Endothelial cell of umbilical vein (primary cell): ENCODE measurements around the gene TTYH2. TPM values are rescaled to one million over a fixed set of nuclear protein-coding genes. Genes with fewer than 3 reads are reported as not detected.

Experiments used
- BruUV-seq: library from RNA; stranded (reverse); fragments of 400-500 nt; replicated peaks from 2 replicates; lab custom pipeline; 2021; lab: Mats Ljungman, UMichigan
- CTCF ChIA-PET: fragments of 300-600, 350-600 bp; sonication (Branson Sonifier 250); formaldehyde crosslinking; loops from one replicate; lab custom pipeline; 2021; ENCODE audit warnings: antibody characterized with exemption, inconsistent platforms; lab: Charles Lee
- POLR2A ChIA-PET: fragments of 300-600, 350-600 bp; sonication (Branson Sonifier 250); formaldehyde crosslinking; loops from one replicate; lab custom pipeline; 2021; ENCODE audit warnings: antibody characterized with exemption, inconsistent platforms; lab: Charles Lee
- DNase-seq: peaks from one replicate; pipeline ENCODE4 v3.0.0-alpha.2; 2011; ENCODE audit warnings: low read depth, low spot score
- FAIRE-seq: peaks from 2 replicates; lab custom pipeline; 2011; peaks lifted over from hg19 to GRCh38; lab: Jason Lieb, UNC
- H2AFZ ChIP-seq: 2 replicates; pipeline ENCODE4 v1.6.0; 2012; ENCODE audit warnings: low read depth, low read length, control low read depth, inconsistent platforms
- H3K27ac ChIP-seq: 2 replicates; pipeline ENCODE4 v1.5.1; 2011; ENCODE audit warnings: low read depth, mild to moderate bottlenecking, control low read depth, low read length, moderate library complexity; ENCODE audit not compliant: insufficient read depth
- H3K27me3 ChIP-seq, 2 experiments: 2 replicates each; pipeline versions ENCODE4 v1.6.0 to v1.6.1; 2011; ENCODE audit warnings: low read length in 2 of 2, mixed read lengths in 1 of 2; ENCODE audit not compliant: control insufficient read depth in 2 of 2, insufficient read depth in 2 of 2
- H3K36me3 ChIP-seq, 2 experiments: 2 replicates in 1 of 2; 3 replicates in 1 of 2; pipeline ENCODE4 v1.5.1; 2011; ENCODE audit warnings: low read length in 2 of 2, mild to moderate bottlenecking in 1 of 2, moderate library complexity in 1 of 2; ENCODE audit not compliant: control insufficient read depth in 2 of 2, insufficient read depth in 2 of 2; ENCODE audit errors: extremely low read depth in 1 of 2
- H3K4me1 ChIP-seq: 3 replicates; pipeline ENCODE4 v1.5.1; 2011; ENCODE audit warnings: mild to moderate bottlenecking, low read length; ENCODE audit not compliant: control insufficient read depth, insufficient read depth; ENCODE audit errors: extremely low read depth
- H3K4me2 ChIP-seq: 2 replicates; pipeline ENCODE4 v1.6.1; 2011; ENCODE audit warnings: low read length, control low read depth, mixed read lengths; ENCODE audit not compliant: insufficient read depth
- H3K4me3 ChIP-seq, 3 experiments: fragments of 200-600 bp in 1 of 3; sonication (generic), shearing (Covaris generic) in 1 of 3; replicated peaks in 1 of 3; 2 replicates each; pipeline ENCODE4 v1.5.1; 2011 to 2016; ENCODE audit warnings: control low read depth in 3 of 3, low read length in 3 of 3, mild to moderate bottlenecking in 2 of 3, inconsistent platforms in 1 of 3, low read depth in 1 of 3, moderate library complexity in 1 of 3; ENCODE audit not compliant: insufficient read depth in 1 of 3
- H3K79me2 ChIP-seq: 2 replicates; pipeline ENCODE4 v1.6.0; 2012; ENCODE audit warnings: low read length, inconsistent platforms; ENCODE audit not compliant: control insufficient read depth, insufficient read depth
- H3K9ac ChIP-seq: replicated peaks from 2 replicates; pipeline ENCODE3; 2011; ENCODE audit warnings: low read length, control low read depth; ENCODE audit not compliant: insufficient read depth; ENCODE audit errors: extremely low read depth
- H3K9me1 ChIP-seq: replicated peaks from 3 replicates; pipeline ENCODE4 v1.6.0; 2011; ENCODE audit warnings: mild to moderate bottlenecking, low read length; ENCODE audit not compliant: control insufficient read depth, insufficient read depth; ENCODE audit errors: extremely low read depth
- H3K9me3 ChIP-seq: replicated peaks from 2 replicates; pipeline ENCODE4 v1.5.1; 2012; ENCODE audit warnings: low read length, inconsistent platforms; ENCODE audit not compliant: control insufficient read depth, insufficient read depth
- H4K20me1 ChIP-seq: replicated peaks from 2 replicates; pipeline ENCODE3; 2011; ENCODE audit warnings: mild to moderate bottlenecking, low read length; ENCODE audit not compliant: control insufficient read depth, insufficient read depth; ENCODE audit errors: extremely low read depth
- EZH2 ChIP-seq: IDR thresholded peaks from 2 replicates; pipeline ENCODE4 v1.6.1; 2012; ENCODE audit warnings: borderline replicate concordance, low read depth, mild to moderate bottlenecking, moderate library complexity, low read length, inconsistent platforms; ENCODE audit not compliant: severe bottlenecking
- FOS ChIP-seq: IDR thresholded peaks from 2 replicates; pipeline ENCODE4 v1.6.1; 2011; ENCODE audit warnings: mild to moderate bottlenecking, low read length, moderate library complexity, borderline replicate concordance; ENCODE audit not compliant: insufficient read depth
- GATA2 ChIP-seq: IDR thresholded peaks from 2 replicates; pipeline ENCODE4 v1.7.0; 2011; ENCODE audit warnings: low read depth, mild to moderate bottlenecking, moderate library complexity, mixed read lengths, low read length; ENCODE audit not compliant: insufficient read length, insufficient read depth
- JUN ChIP-seq: IDR thresholded peaks from 2 replicates; pipeline ENCODE4 v1.6.1; 2011; ENCODE audit warnings: borderline replicate concordance, low read depth; ENCODE audit not compliant: insufficient read length, insufficient read depth
- MAX ChIP-seq: IDR thresholded peaks from 2 replicates; pipeline ENCODE4 v1.6.1; 2011; ENCODE audit not compliant: insufficient read depth, insufficient read length
- MYC ChIP-seq: IDR thresholded peaks from one replicate; pipeline ENCODE4 v1.6.1; 2011; ENCODE audit warnings: mild to moderate bottlenecking, low read depth, low read length
- POLR2A ChIP-seq: IDR thresholded peaks from 2 replicates; pipeline ENCODE4 v1.6.1; 2012; ENCODE audit warnings: low read depth, mild to moderate bottlenecking, control low read depth, low read length
- POLR2AphosphoS5 ChIP-seq: IDR thresholded peaks from 2 replicates; pipeline ENCODE4 v1.6.1; 2012; ENCODE audit warnings: low read depth, mild to moderate bottlenecking, control low read depth, low read length, moderate library complexity; ENCODE audit not compliant: insufficient read depth
- dilution Hi-C: fragments of 300-500 bp; cut with MboI; formaldehyde crosslinking; loops from one replicate; pipeline ENCODE4 v1.15.0; 2019; ENCODE audit warnings: low sequenced_read_pairs; ENCODE audit not compliant: extremely low pct_ligation_motif_present
- intact Hi-C: fragments of 100-400 bp; cut with micrococcal nuclease; formaldehyde crosslinking; loops from one replicate; pipeline ENCODE4 v1.10.0; 2022
- polyA plus RNA-seq, 4 experiments: library from polyadenylated mRNA; depleted of rRNA in 3 of 4; stranded (reverse) in 3 of 4; unstranded in 1 of 4; fragments of >200 nt; gene quantifications; 2 replicates each; pipeline versions ENCODE4 v1.2.1 to v1.2.3, GENCODE V29; 2011 to 2012; ENCODE audit warnings: missing spikeins in 1 of 4
- total RNA-seq: library from RNA; stranded (reverse); gene quantifications from 2 replicates; pipeline ENCODE4 v1.2.3, GENCODE V29; 2021
- TF ChIP-seq, protein P1 (sequence below), 2 donors: IDR thresholded peaks; 1 replicate in 1 of 2; 2 replicates in 1 of 2; pipeline ENCODE4 v1.5.1; 2011; ENCODE audit warnings: low read length in 2 of 2, mild to moderate bottlenecking in 2 of 2, moderate library complexity in 2 of 2, control low read depth in 1 of 2, inconsistent platforms in 1 of 2, low read depth in 1 of 2; ENCODE audit not compliant: insufficient read depth in 1 of 2; ENCODE audit errors: extremely low read depth in 1 of 2

TTYH2 gene
- total and polyA plus RNA-seq, 2 donors (not counting 3 experiments of a cell fraction or from before 2014, with no cell fraction given): 0.75 to 2.0 TPM

- no peak overlapping the region for H3K4me3 ChIP-seq
- no peaks in the 10 kb centered on the region for H3K79me2 ChIP-seq
- no peaks in the 10 kb centered on the region for H3K4me1 ChIP-seq
- no TSS peak for BruUV-seq
- no peak overlapping the region for H3K9ac ChIP-seq
- FAIRE-seq: peak; percentile 72
- no peak overlapping the region for H3K4me2 ChIP-seq
- H3K9me3 ChIP-seq: no peaks in the 10 kb centered on the region
- CTCF ChIA-PET: interaction anchor here (0.6 to 2.4 kb wide), 10 partner anchors 12 to 1740 kb away, joined by 3 to 12 read pairs (median 4); partner anchors contain the start of gene TTYH2
- no peaks in the 10 kb centered on the region for H3K9me1 ChIP-seq
- H2AFZ ChIP-seq: no peak overlapping the region
- dilution Hi-C loops: no loop called here
- POLR2A ChIA-PET: no interaction called here
- H3K27me3 ChIP-seq: peaks cover 0 to 2% of the 10 kb centered on the region in 2 experiments
- H3K36me3 ChIP-seq: no peaks in the 10 kb centered on the region
- H3K27ac ChIP-seq: no peak overlapping the region
- intact Hi-C loops: loop anchor here (5.0 kb wide), 1 partner anchor 84 kb away; the partner anchor contains the start of gene TTYH2
- DNase-seq: peak; percentile 7
- TF ChIP-seq GATA2: no peak
- TF ChIP-seq, protein P1, sequence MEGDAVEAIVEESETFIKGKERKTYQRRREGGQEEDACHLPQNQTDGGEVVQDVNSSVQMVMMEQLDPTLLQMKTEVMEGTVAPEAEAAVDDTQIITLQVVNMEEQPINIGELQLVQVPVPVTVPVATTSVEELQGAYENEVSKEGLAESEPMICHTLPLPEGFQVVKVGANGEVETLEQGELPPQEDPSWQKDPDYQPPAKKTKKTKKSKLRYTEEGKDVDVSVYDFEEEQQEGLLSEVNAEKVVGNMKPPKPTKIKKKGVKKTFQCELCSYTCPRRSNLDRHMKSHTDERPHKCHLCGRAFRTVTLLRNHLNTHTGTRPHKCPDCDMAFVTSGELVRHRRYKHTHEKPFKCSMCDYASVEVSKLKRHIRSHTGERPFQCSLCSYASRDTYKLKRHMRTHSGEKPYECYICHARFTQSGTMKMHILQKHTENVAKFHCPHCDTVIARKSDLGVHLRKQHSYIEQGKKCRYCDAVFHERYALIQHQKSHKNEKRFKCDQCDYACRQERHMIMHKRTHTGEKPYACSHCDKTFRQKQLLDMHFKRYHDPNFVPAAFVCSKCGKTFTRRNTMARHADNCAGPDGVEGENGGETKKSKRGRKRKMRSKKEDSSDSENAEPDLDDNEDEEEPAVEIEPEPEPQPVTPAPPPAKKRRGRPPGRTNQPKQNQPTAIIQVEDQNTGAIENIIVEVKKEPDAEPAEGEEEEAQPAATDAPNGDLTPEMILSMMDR (IDR thresholded peaks at IDR 0.05; ENCODE audit: extremely low read depth in 1 of 2, insufficient read depth in 1 of 2, low read depth in 1 of 2, low read length in 2 of 2): peak; percentile 10 to 44
- no peaks in the 10 kb centered on the region for H4K20me1 ChIP-seq
Observed at GRCh38 chr17:74296548-74296936, 83.2 kb downstream of the TTYH2 start.

DNA sequence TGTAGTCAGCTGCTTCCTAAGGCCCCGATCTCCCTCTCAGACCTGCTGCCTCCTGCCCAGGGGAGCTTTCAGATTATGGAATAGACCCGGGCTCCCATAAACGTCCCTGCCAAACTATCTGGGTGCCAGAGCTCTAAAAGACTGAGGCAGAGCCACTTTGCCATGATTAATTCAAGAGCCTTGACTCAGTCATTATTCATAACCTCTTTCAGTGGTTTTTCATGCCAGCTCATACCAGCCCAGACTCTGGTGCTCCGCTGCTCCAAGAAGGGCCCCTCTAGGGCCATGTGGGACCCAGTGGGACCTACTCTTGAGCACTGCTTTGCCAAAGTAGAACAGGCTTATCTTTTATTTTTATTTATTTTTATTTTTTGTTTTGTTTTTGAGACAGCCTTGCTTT lies 84.6 kb downstream of the TTYH2 start:
- peaks cover 0 to 2% of the 10 kb centered on the region in 2 experiments for H3K27me3 ChIP-seq
- no peaks in the 10 kb centered on the region for H4K20me1 ChIP-seq
- H3K4me2 ChIP-seq: no peak overlapping the region
- H3K36me3 ChIP-seq: no peaks in the 10 kb centered on the region
- H3K4me1 ChIP-seq: no peaks in the 10 kb centered on the region
- ChIA-PET POLR2A (no interaction called here), CTCF (interaction anchor here (1.6 to 2.0 kb wide), 2 partner anchors 15 to 65 kb away, joined by 4 to 6 read pairs; no protein-coding TSS in a partner anchor)
- FAIRE-seq (no peak), DNase-seq (no peak)
- no peaks in the 10 kb centered on the region for H3K9me3 ChIP-seq
- dilution Hi-C loops (no loop called here), intact Hi-C loops (loop anchor here (5.0 kb wide), 1 partner anchor 86 kb away; the partner anchor contains the start of gene TTYH2)
- H3K27ac ChIP-seq: no peak overlapping the region
- H3K9ac ChIP-seq: no peak overlapping the region
- no peaks in the 10 kb centered on the region for H3K9me1 ChIP-seq
- BruUV-seq: no TSS peak
- H2AFZ ChIP-seq: no peak overlapping the region
- TF ChIP-seq MYC: no peak
- TF ChIP-seq, protein P1 (IDR thresholded peaks at IDR 0.05; ENCODE audit: extremely low read depth in 1 of 2, insufficient read depth in 1 of 2, low read depth in 1 of 2, low read length in 2 of 2): no peak
- TF ChIP-seq POLR2A: no peak
- no peak for TF ChIP-seq JUN
- no peak for TF ChIP-seq FOS
- no peak for TF ChIP-seq POLR2AphosphoS5
- no peak for TF ChIP-seq EZH2
- no peak for TF ChIP-seq GATA2
- no peak for TF ChIP-seq MAX
- no peak overlapping the region for H3K4me3 ChIP-seq
- H3K79me2 ChIP-seq: no peaks in the 10 kb centered on the region
